HG02943 (cell line): ENCODE results near the gene FUT7.

ENCODE experiments used
- ATAC-seq: cut with Tn5 transposase; IDR thresholded peaks from one replicate; pipeline ENCODE4 v1.9.1; 2021; ENCODE audit warnings: mild to moderate bottlenecking, low read depth, moderate library complexity; ENCODE audit not compliant: unreplicated experiment

FUT7 gene

GRCh38 chr9:137050570-137050969, 18.7 kb upstream of the FUT7 start:
- no peak for ATAC-seq

DNA sequence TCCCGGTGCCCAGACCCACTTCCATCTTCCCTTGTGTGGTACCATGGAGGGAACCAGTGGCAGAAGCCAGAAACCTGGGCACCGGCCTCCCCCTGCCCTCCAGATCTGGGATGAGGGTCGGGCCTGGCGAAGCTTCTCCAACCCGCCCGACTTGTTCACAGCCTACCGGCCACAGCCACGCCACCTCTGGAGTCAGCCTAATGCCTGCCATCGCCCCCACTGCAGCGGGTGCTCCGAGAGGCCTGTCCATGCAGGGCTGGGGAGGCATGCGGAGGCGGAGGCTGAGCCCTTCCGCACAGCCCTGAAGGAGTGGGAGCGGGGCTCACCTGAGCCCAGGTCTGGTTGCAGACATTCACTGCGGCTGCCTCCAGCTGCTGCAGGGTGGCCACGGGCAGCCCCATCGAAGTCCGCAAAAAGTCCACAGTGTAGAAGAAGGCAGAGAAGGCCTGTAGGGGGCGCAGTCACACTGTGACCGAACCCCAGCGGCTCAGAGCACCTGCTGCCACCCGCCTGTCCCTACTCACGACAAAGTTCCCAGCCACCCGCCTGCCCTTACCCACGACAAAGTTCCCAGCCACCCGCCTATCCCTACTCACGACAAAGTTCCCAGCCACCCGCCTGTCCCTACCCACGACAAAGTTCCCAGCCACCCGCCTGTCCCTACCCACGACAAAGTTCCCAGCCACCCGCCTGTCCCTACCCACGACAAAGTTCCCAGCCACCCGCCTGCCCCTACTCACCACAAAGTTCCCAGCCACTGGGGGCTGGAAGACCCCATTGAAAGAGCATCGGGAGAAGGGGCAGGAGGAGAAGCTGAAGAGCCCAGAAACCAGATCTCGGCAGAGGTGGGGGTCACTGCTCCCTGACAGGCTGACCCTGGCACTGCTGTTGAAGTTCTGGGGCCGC, 17.9 kb upstream of the FUT7 start:
- ATAC-seq: no peak

DNA sequence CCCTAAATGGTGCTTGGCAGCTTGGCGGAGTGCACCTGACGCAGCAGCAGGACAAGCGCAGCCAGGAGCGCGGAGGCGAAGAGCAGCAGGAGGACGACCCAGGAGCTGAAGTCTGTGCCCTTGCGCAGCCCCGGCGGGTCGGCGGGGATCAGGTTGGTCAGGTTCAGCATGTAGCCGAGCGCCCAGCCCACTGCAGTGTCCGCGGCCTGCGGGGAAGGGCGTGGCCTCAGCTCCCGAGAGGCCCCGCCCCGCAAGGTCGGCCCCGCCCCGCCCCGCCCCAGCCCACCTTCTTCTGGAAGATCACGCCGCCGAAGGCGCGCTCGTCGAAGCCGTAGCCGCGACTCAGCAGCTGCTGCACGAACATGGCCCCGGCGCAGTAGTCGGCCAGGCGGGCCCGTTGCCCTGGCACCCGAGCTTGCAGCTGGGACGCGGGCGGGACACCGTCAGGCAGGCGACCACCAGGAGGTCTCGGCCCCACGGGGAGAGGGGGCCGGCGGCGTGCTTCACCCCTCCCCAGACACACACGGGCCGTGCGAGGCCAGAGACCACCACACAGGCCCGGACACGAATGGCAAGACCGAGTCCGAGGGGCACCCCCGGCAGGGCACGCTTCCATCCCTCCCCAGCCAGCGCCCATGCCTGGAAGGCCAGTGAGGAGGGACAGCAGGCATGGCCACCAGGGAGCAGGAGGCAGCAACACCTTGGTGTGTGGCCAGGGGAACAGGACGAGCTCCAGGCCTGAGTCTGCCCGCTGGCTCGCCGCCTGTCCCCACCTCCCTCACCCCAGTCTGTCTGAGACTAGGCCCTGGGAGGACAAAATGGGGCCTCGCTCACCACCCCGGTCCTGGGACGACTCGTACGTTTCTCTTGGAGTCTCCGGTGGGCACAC, 17.0 kb upstream of the FUT7 start:
- no peak for ATAC-seq

DNA sequence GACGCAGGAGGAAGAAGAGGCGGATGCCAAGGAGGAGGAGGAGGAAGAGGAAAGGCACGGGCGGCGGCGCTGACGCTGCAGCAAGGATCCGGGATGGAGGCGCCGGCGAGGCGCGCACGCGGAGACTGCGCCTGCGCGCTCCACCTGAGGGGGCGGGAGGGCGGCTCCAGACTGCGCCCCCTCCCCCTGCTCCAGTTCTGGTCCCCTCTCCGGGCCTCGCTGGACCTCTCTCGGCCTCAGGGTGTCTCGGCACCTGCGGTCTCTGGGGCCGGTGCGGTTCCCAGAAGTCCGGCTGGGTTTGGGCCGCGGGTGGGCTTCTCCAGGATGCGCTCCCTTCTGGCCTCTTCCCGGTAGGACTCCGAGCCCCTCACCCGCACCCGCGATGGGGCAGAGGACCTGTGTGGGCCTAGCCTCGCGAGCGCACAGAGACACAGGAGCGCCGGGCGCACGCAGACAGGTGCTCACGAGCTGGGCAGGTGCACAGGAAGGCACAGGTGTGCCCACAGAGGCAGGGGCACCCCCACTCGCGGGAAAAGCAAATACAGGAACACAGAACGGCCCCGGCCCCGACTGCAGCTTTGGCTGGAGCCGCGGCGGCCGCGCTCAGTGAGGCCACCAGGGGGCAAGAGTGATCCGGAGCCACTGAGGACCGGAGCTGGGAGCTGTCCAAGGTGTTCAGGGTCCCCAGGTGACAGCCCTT, 14.3 kb upstream of the FUT7 start, which contains the start of gene NPDC1:
TSS of gene NPDC1 (minus strand) at position 90 of the 700 bp plus-strand sequence. CDS start 188 bp downstream, outside the sequence.
- ATAC-seq: no peak

- no peak for ATAC-seq
These were observed 13.6 kb upstream of the FUT7 start for GRCh38 chr9:137045294-137046087.

DNA sequence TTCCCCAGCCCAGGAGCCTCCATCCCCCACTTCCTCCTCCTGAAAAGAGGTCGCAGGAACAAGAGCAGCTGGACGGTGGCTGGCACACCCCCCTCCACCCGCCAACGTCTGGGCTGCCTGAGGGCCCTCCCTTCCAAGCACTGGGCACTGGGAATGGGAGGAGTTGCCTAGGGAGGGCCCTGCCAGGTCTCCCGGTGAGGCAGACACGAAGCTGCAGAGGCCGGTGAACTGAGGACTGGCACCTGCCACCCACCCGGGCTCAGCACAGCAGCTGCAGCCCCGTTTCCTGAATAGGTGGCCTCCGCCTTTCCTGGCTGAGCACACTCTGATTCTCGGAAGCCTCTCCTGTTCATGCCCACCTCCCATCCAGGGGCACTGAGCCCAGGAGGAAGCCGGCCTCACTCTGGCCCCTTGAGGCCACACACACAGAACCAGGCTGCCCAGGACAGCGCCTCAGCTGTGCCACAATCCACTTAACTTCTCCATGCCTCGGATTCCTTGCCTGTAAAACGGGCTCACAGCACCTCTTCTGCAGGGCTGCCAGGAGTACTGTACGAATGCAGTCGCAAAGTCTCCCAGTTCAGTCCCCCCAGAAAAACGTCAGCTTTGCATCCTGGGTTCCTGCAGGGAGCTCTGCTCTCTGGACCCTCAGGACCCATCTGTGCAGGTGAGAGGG, 12.8 kb upstream of the FUT7 start:
- ATAC-seq: no peak

DNA sequence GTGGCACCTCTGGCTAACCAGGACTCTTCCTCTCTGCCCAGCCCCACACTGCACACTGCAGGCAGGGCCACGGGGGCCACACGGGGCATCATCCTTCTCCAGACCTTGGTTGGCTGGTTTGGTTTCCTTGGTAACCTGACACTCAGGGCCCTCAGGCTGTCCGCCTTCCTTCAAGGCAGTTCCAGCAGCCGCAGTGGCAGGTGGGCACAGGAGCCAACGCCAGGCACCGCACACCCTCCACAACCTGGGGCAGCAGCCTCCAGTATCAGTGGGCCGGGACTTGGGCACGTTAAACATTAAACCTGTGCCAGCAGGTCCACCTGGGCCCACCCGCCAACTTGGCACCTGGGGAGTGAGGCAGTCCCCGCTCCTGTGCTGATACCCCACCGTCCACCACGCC, 12.1 kb upstream of the FUT7 start:
- ATAC-seq: no peak

GRCh38 chr9:137042751-137043727, 11.2 kb upstream of the FUT7 start:
- no peak for ATAC-seq

- no peak for ATAC-seq
These were observed 9.2 kb upstream of the FUT7 start for GRCh38 chr9:137041124-137041523.

DNA sequence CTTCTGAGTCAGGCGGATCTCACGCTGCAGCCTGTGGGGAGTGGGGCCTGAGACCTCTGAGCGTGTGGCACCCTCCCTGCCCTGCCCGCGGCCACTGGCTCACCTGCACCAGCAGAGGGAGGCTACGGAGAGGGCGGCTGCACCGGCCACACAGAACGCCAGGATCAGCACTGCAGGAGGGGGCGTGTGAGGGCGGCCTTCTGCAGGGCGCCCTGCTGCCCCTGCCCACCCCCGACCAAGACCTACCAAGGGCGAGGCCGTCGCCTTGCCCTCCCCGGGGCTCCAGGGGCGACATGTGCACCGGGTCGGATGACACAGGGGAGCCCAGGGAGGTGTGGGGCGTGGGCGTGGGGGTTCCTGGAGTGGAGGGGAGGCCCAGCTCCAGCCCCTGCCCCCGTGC, 8.7 kb upstream of the FUT7 start:
- ATAC-seq: no peak

GRCh38 chr9:137039611-137040366, 7.9 kb upstream of the FUT7 start:
- no peak for ATAC-seq

- ATAC-seq: no peak
These were observed 7.0 kb upstream of the FUT7 start for GRCh38 chr9:137038916-137039315.

- no peak for ATAC-seq
These were observed 5.6 kb upstream of the FUT7 start for GRCh38 chr9:137037483-137037882.

DNA sequence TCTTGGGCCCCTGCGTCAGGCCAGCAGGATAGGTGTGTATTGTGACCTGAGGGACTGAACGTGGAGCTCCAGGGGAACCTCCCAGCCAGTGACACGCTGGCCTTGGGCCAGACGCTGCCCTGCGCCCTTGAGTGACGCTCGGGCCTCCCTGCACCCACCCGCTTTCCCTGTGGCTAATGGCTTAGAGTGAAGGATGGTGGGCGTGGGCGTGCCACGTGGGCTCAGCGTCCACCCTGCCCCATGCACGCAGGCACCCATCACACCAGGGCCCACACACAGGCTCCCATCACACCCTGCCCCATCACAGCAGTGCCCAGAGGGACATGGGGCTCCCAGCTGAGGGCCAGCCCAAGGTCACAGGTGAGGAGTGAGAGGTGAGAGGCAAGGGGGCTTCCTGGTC, 5.1 kb upstream of the FUT7 start:
- ATAC-seq: no peak

- ATAC-seq: no peak
These were observed 4.0 kb upstream of the FUT7 start for GRCh38 chr9:137035937-137036336.

DNA sequence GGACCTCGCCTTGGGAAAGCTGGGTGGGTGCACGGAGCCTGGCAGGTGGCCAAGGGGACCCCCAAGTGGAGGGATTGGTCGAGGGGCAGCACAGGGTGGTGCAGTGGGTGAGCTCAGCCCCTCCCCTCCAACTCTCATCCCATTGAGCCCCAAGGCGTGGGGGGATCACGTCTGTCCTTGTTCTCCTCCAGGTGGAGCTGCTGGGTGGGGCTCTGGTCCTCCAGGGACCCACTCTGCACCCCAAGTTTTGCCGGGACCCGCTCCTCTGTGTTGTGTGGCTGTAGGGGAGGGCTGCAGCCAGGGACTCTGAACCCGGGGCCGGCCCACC, 3.6 kb upstream of the FUT7 start:
- ATAC-seq: no peak

DNA sequence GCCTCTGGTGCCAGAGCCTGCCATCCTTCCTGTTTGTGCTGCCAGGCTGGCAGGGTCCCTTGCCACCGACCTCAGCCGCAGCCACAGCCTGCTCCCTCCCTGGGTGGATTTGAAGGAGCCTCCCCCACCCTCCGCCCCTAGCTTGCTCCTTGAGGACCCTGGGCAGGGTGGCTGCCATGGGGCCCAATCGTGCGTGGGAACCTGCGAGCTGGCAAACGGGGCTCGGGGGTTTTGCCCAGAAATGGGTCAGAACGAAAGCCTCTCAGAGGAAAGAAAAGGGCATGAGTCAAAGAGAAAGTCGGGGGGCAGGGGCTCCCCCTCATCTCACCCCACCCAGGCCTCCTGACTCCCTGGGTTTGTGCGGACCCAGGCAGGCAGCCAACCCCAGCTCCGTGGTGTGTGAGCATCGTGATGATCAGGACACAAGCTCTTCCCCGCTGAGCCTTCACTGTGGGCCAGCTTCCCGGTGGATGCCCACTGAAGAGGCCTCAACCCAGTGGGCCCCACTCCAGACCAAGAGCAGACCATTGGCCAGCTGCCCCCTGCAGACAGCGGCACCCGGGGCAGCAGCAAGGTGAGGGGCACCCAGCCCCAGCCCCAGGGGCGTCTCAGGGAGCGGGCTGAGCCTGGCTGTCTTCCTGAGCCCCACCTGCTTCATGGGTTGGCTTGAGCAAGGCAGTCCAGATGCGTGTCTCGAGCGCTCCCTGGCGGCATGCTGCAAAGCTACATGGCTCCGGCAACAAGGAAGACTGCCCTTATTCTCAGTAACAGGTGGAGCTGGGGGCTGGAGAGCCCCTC, 3.0 kb upstream of the FUT7 start:
- peak; percentile 56 for ATAC-seq
